ENCODE measurements around the gene SLC1A4.
A peak's percentile ranks its signal among the peaks of the same experiment; 100 is the strongest.

SLC1A4 gene

GRCh38 chr2:65053199-65053598 lies 64.0 kb downstream of the SLC1A4 start:
- Histone ChIP-seq H3K4me3 (ENCODE audit: low read length in 2 of 2) (no peak overlapping the region), H3K9ac (ENCODE audit: low read length in 2 of 2) (no peak overlapping the region), H3K27ac (ENCODE audit: low read length) (no peak overlapping the region)

DNA sequence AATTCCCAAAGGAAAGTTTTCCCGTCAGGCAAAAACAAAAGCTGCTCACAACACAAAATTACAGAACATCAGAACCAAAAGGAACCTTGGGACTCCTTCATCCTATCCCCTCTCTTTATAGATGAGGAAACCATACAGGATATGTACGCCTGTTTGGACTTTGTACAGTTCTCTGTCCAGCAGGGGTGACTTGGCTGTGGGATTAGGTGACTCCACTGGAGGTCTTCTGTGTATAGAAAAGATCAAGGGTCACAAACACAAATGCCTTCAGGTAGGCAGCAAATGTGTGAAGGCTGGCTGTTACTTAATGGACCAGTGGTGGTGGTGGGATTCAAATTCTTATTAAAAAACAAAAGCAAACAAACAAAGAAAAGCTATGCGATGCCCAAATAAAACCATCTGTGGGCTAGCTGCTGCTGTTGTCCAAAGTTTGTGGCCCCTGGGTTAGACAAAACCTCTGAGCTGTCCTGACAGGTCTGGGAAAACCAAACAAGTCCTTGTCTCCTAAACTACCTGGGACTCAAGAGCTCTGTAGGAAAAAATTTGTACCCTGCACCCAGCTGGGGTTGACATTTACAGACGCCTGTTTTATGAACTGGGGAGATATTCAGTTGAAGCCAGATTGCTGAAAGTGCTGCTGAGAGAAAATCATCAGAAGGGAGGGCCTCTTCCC lies 65.7 kb downstream of the SLC1A4 start:
- H3K27ac ChIP-seq (ENCODE audit: low read length): no peak overlapping the region
- no peaks in the 10 kb centered on the region for H3K27me3 ChIP-seq (ENCODE audit: control insufficient read depth in 1 of 2, insufficient read depth in 2 of 2, low read length in 2 of 2)
- H3K9me3 ChIP-seq (ENCODE audit: control insufficient read depth in 2 of 2, low read length in 2 of 2): no peaks in the 10 kb centered on the region
- peak overlapping the region in 1 of 2 donors; percentile 76 for H3K9ac ChIP-seq (ENCODE audit: low read length in 2 of 2)
- peak overlapping the region; percentile 91 for H3K4me3 ChIP-seq (ENCODE audit: low read length in 2 of 2)
- H3K4me1 ChIP-seq (ENCODE audit: control insufficient read depth, insufficient read depth, low read length): peaks cover 19% of the 10 kb centered on the region
- no peaks in the 10 kb centered on the region for H3K36me3 ChIP-seq (ENCODE audit: control insufficient read depth in 2 of 2, insufficient read depth in 2 of 2, low read length in 2 of 2)

More at GRCh38 chr2:65053199-65053598, 64.0 kb downstream of the SLC1A4 start:
- no peaks in the 10 kb centered on the region for H3K27me3 ChIP-seq (ENCODE audit: control insufficient read depth in 1 of 2, insufficient read depth in 2 of 2, low read length in 2 of 2)
- H3K36me3 ChIP-seq (ENCODE audit: control insufficient read depth in 2 of 2, insufficient read depth in 2 of 2, low read length in 2 of 2): no peaks in the 10 kb centered on the region
- H3K4me1 ChIP-seq (ENCODE audit: control insufficient read depth, insufficient read depth, low read length): peaks cover 16% of the 10 kb centered on the region
- no peaks in the 10 kb centered on the region for H3K9me3 ChIP-seq (ENCODE audit: control insufficient read depth in 2 of 2, low read length in 2 of 2)

GRCh38 chr2:65055422-65056214 lies 66.4 kb downstream of the SLC1A4 start:
- H3K4me1 ChIP-seq (ENCODE audit: control insufficient read depth, insufficient read depth, low read length): peaks cover 19% of the 10 kb centered on the region
- no peaks in the 10 kb centered on the region for H3K36me3 ChIP-seq (ENCODE audit: control insufficient read depth in 2 of 2, insufficient read depth in 2 of 2, low read length in 2 of 2)
- peak overlapping the region; percentile 47 to 76 for H3K9ac ChIP-seq (ENCODE audit: low read length in 2 of 2)
- no peaks in the 10 kb centered on the region for H3K9me3 ChIP-seq (ENCODE audit: control insufficient read depth in 2 of 2, low read length in 2 of 2)
- H3K27me3 ChIP-seq (ENCODE audit: control insufficient read depth in 1 of 2, insufficient read depth in 2 of 2, low read length in 2 of 2): no peaks in the 10 kb centered on the region
- H3K27ac ChIP-seq (ENCODE audit: low read length): peak overlapping the region; percentile 41
- H3K4me3 ChIP-seq (ENCODE audit: low read length in 2 of 2): peak overlapping the region; percentile 91

DNA sequence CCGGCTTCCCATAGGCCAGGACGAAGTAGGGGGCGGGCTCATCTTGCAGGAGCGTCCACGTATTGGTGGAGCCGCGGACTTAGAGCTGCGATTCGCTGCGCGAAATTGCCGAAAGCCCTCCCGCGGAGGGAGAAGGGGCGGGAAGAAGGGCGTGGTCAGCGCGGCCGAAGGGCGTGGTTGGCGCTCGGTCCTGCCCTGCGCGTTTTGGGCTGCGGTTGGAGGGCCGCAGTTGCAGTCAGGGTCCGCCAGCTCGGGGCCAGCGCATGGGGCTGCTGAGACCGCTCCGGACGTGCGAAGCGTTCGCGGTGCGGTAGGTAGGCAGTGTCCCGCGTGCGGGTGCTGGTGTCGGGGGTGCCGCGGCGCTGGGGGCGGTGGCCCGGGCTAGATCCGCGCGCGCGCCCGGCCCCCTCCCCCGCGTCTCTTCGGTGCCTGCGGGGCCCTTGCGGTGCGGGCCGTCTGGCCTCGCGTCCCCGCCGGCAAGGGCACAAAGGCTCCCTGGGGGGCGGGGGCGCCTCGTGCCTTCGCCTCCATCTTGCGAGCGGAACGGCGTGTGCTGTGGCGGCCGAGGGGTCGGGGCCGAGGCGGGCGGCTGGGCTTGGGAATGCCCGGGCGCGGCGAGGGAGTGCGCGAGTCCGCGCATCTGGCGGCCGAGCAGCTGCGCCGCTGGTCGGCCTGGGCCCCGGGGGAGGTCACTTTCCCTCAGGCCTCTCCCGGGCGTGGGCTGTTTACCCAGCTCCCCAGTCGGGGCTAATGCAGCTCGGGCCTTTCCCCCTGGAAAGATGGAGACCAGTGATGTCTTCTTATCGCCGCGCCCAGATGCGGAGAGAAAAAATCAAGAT lies 67.2 kb downstream of the SLC1A4 start, which contains the start of gene CEP68:
Gene CEP68, plus strand, starts transcription at position 202 of the 839 bp plus-strand sequence. CDS start 13,029 bp downstream, outside the sequence.
- Histone ChIP-seq H3K4me1 (ENCODE audit: control insufficient read depth, insufficient read depth, low read length) (peaks cover 24% of the 10 kb centered on the region), H3K9ac (ENCODE audit: low read length in 2 of 2) (peak within 1 kb of the TSS; percentile 62 to 76), H3K27me3 (ENCODE audit: control insufficient read depth in 1 of 2, insufficient read depth in 2 of 2, low read length in 2 of 2) (no peaks in the 10 kb centered on the region), H3K9me3 (ENCODE audit: control insufficient read depth in 2 of 2, low read length in 2 of 2) (no peaks in the 10 kb centered on the region), H3K36me3 (ENCODE audit: control insufficient read depth in 2 of 2, insufficient read depth in 2 of 2, low read length in 2 of 2) (no peaks in the 10 kb centered on the region), H3K27ac (ENCODE audit: low read length) (peak within 1 kb of the TSS; percentile 53), H3K4me3 (ENCODE audit: low read length in 2 of 2) (peak within 1 kb of the TSS; percentile 91)

- H3K9ac ChIP-seq (ENCODE audit: low read length in 2 of 2): peak overlapping the region; percentile 62 to 76
- peaks cover 26% of the 10 kb centered on the region for H3K4me1 ChIP-seq (ENCODE audit: control insufficient read depth, insufficient read depth, low read length)
- H3K9me3 ChIP-seq (ENCODE audit: control insufficient read depth in 2 of 2, low read length in 2 of 2): no peaks in the 10 kb centered on the region
- H3K4me3 ChIP-seq (ENCODE audit: low read length in 2 of 2): peak overlapping the region; percentile 91
- H3K27ac ChIP-seq (ENCODE audit: low read length): peak overlapping the region; percentile 53
- H3K27me3 ChIP-seq (ENCODE audit: control insufficient read depth in 1 of 2, insufficient read depth in 2 of 2, low read length in 2 of 2): no peaks in the 10 kb centered on the region
- H3K36me3 ChIP-seq (ENCODE audit: control insufficient read depth in 2 of 2, insufficient read depth in 2 of 2, low read length in 2 of 2): no peaks in the 10 kb centered on the region
Measured at GRCh38 chr2:65057054-65057375, 67.8 kb downstream of the SLC1A4 start.

- peaks cover 26% of the 10 kb centered on the region for H3K4me1 ChIP-seq (ENCODE audit: control insufficient read depth, insufficient read depth, low read length)
- no peaks in the 10 kb centered on the region for H3K27me3 ChIP-seq (ENCODE audit: control insufficient read depth in 1 of 2, insufficient read depth in 2 of 2, low read length in 2 of 2)
- no peaks in the 10 kb centered on the region for H3K36me3 ChIP-seq (ENCODE audit: control insufficient read depth in 2 of 2, insufficient read depth in 2 of 2, low read length in 2 of 2)
- peak overlapping the region; percentile 53 for H3K27ac ChIP-seq (ENCODE audit: low read length)
- no peaks in the 10 kb centered on the region for H3K9me3 ChIP-seq (ENCODE audit: control insufficient read depth in 2 of 2, low read length in 2 of 2)
- peak overlapping the region; percentile 91 for H3K4me3 ChIP-seq (ENCODE audit: low read length in 2 of 2)
- H3K9ac ChIP-seq (ENCODE audit: low read length in 2 of 2): peak overlapping the region; percentile 62 to 76
Measured at GRCh38 chr2:65057391-65058052, 68.3 kb downstream of the SLC1A4 start.

DNA sequence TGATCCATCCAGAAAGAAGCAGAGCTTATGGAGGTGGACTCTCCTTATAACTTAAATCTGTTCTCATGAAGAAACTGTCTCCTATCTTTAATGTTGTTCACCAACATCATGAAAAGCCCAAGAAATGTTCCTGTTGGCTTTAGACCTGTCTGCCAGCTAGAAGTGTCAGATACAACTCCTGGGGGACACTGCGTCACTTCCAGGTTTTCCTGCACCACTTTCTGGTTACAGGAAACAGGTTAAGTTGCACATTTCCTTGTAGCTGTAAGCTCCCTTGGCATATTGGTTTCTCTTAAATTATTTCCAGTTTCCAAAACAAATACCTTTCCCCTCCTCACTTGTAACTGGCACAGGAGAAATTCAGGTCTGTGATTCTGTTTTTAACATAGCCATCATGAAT lies 69.9 kb downstream of the SLC1A4 start:
- Histone ChIP-seq H3K27me3 (ENCODE audit: control insufficient read depth in 1 of 2, insufficient read depth in 2 of 2, low read length in 2 of 2) (no peaks in the 10 kb centered on the region), H3K4me3 (ENCODE audit: low read length in 2 of 2) (no peak overlapping the region), H3K4me1 (ENCODE audit: control insufficient read depth, insufficient read depth, low read length) (peaks cover 34% of the 10 kb centered on the region), H3K36me3 (ENCODE audit: control insufficient read depth in 2 of 2, insufficient read depth in 2 of 2, low read length in 2 of 2) (no peaks in the 10 kb centered on the region), H3K27ac (ENCODE audit: low read length) (no peak overlapping the region), H3K9me3 (ENCODE audit: control insufficient read depth in 2 of 2, low read length in 2 of 2) (no peaks in the 10 kb centered on the region), H3K9ac (ENCODE audit: low read length in 2 of 2) (no peak overlapping the region)

GRCh38 chr2:65061146-65061909 lies 72.1 kb downstream of the SLC1A4 start:
- H3K4me3 ChIP-seq (ENCODE audit: low read length in 2 of 2): no peak overlapping the region
- H3K36me3 ChIP-seq (ENCODE audit: control insufficient read depth in 2 of 2, insufficient read depth in 2 of 2, low read length in 2 of 2): no peaks in the 10 kb centered on the region
- H3K9me3 ChIP-seq (ENCODE audit: control insufficient read depth in 2 of 2, low read length in 2 of 2): no peaks in the 10 kb centered on the region
- no peak overlapping the region for H3K27ac ChIP-seq (ENCODE audit: low read length)
- no peak overlapping the region for H3K9ac ChIP-seq (ENCODE audit: low read length in 2 of 2)
- no peaks in the 10 kb centered on the region for H3K27me3 ChIP-seq (ENCODE audit: control insufficient read depth in 1 of 2, insufficient read depth in 2 of 2, low read length in 2 of 2)
- H3K4me1 ChIP-seq (ENCODE audit: control insufficient read depth, insufficient read depth, low read length): peaks cover 32% of the 10 kb centered on the region

- peaks cover 32% of the 10 kb centered on the region for H3K4me1 ChIP-seq (ENCODE audit: control insufficient read depth, insufficient read depth, low read length)
- H3K27ac ChIP-seq (ENCODE audit: low read length): no peak overlapping the region
- no peak overlapping the region for H3K4me3 ChIP-seq (ENCODE audit: low read length in 2 of 2)
- no peaks in the 10 kb centered on the region for H3K36me3 ChIP-seq (ENCODE audit: control insufficient read depth in 2 of 2, insufficient read depth in 2 of 2, low read length in 2 of 2)
- no peak overlapping the region for H3K9ac ChIP-seq (ENCODE audit: low read length in 2 of 2)
- H3K9me3 ChIP-seq (ENCODE audit: control insufficient read depth in 2 of 2, low read length in 2 of 2): no peaks in the 10 kb centered on the region
- H3K27me3 ChIP-seq (ENCODE audit: control insufficient read depth in 1 of 2, insufficient read depth in 2 of 2, low read length in 2 of 2): no peaks in the 10 kb centered on the region
Measured at GRCh38 chr2:65061910-65062339, 72.7 kb downstream of the SLC1A4 start.
